Activated T-cell treated with anti-CD3 and anti-CD28 coated beads, Interleukin-2, amount 50 U/mL, for 4 hours (primary cell): ENCODE measurements around the gene GJC3. TPM values are rescaled to one million over a fixed set of nuclear protein-coding genes. Genes with fewer than 3 reads are reported as not detected.
"Not testable (repeated sequence)": the region's sequence is repeated elsewhere in the genome, so short reads cannot be mapped to it uniquely, and the experiment has no call there.

Source experiments
- ATAC-seq, 2 donors: fragments of 200-7000 bp; cut with Tn5 transposase; one replicate each; pipeline ENCODE4 v1.10.0; 2021
- DNase-seq: peaks from one replicate; pipeline ENCODE4 v3.0.0-alpha.2; 2020
- H3K27me3 Mint-ChIP-seq: one replicate; pipeline ENCODE4 v1.8.0; 2021; ENCODE audit warnings: low read depth, mixed read lengths
- H3K36me3 Mint-ChIP-seq: one replicate; pipeline ENCODE4 v1.8.0; 2022; ENCODE audit warnings: mixed read lengths; ENCODE audit not compliant: insufficient read depth
- H3K4me1 Mint-ChIP-seq: one replicate; pipeline ENCODE4 v1.8.0; 2021; ENCODE audit warnings: low read depth, mixed read lengths
- H3K4me3 Mint-ChIP-seq: one replicate; pipeline ENCODE4 v1.8.0; 2021; ENCODE audit warnings: mild to moderate bottlenecking, moderate library complexity, mixed read lengths
- H3K9me3 Mint-ChIP-seq: one replicate; pipeline ENCODE4 v1.8.0; 2021; ENCODE audit warnings: mixed read lengths
- total RNA-seq, 3 donors: library from RNA; stranded (reverse); gene quantifications; one replicate each; pipeline ENCODE4 v1.2.1, GENCODE V29; 2021

Gene GJC3
- total RNA-seq, 3 donors from 2014 or later, result 0.24 to 0.40 (median 0.29) TPM

- peaks cover 16% of the 10 kb centered on the region for H3K36me3 Mint-ChIP-seq
- no peaks in the 10 kb centered on the region for H3K27me3 Mint-ChIP-seq
- peak within 1 kb of the TSS; percentile 95 for H3K4me3 Mint-ChIP-seq
- H3K4me1 Mint-ChIP-seq, result peaks cover 48% of the 10 kb centered on the region
- H3K9me3 Mint-ChIP-seq, result no peaks in the 10 kb centered on the region
- peak; percentile 81 for DNase-seq
- peak; percentile 99 to 100 for ATAC-seq
Observed at GRCh38 chr7:99918959-99919813, 10.2 kb downstream of the GJC3 start, which contains the start of gene TRIM4. Gene TRIM4, minus strand, starts transcription at chr7:99919530. Its CDS starts 129 bp downstream, at chr7:99919401.

- ATAC-seq (no peak), DNase-seq (no peak)
- H3K27me3 Mint-ChIP-seq, result no peaks in the 10 kb centered on the region
- H3K36me3 Mint-ChIP-seq, result peaks cover 31% of the 10 kb centered on the region
- H3K4me1 Mint-ChIP-seq, result peaks cover 48% of the 10 kb centered on the region
- no peak overlapping the region for H3K4me3 Mint-ChIP-seq
- no peaks in the 10 kb centered on the region for H3K9me3 Mint-ChIP-seq
Observed at GRCh38 chr7:99910976-99911375, 18.4 kb downstream of the GJC3 start.

GRCh38 chr7:99901581-99901980 lies 27.8 kb downstream of the GJC3 start:
- Mint-ChIP-seq H3K36me3 (peaks cover 52% of the 10 kb centered on the region), H3K27me3 (no peaks in the 10 kb centered on the region), H3K9me3 (no peaks in the 10 kb centered on the region), H3K4me1 (peaks cover 4% of the 10 kb centered on the region), H3K4me3 (no peak overlapping the region)
- ATAC-seq, result no peak
- no peak for DNase-seq

DNA sequence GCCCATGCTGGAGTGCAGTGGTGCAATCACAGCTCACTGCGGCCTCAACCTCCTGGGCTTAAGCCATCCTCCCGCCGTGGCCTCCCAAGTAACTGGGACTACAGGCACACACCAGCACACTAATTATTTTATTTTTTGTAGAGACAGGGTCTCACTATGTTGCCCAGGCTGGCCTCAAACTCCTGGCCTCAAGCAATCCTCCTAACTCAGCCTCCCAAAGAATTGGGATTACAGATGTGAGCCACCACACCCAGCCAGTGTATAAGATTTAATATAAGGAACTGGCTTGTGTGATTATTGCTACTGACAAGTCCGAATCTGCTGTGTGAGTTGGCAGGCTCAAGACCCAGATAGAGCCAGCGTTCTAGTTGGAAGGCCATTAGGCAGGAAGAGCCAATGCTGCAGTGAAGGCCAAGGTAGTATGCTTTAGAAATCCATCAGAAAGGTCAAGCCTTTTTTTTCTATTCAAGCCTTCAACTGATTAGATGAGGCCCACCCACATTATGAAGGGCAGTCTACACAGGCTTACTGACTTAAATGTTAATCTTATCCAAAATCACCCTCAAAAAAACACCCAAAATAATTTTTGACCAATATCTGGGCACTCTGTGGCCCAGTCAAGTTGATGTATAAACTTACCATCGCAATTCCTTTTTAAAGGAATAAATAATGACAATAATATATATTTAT lies 29.4 kb downstream of the GJC3 start:
- ATAC-seq, result no peak
- DNase-seq, result no peak
- no peaks in the 10 kb centered on the region for H3K27me3 Mint-ChIP-seq
- no peak overlapping the region for H3K4me3 Mint-ChIP-seq
- no peaks in the 10 kb centered on the region for H3K9me3 Mint-ChIP-seq
- peaks cover 4% of the 10 kb centered on the region for H3K4me1 Mint-ChIP-seq
- peaks cover 47% of the 10 kb centered on the region for H3K36me3 Mint-ChIP-seq

- Mint-ChIP-seq H3K4me3 (no peak overlapping the region), H3K36me3 (peaks cover 44% of the 10 kb centered on the region), H3K9me3 (no peaks in the 10 kb centered on the region), H3K4me1 (peaks cover 4% of the 10 kb centered on the region), H3K27me3 (no peaks in the 10 kb centered on the region)
- DNase-seq (no peak), ATAC-seq (no peak)
Observed at GRCh38 chr7:99898836-99899235, 30.6 kb downstream of the GJC3 start.

- H3K36me3 Mint-ChIP-seq, result peaks cover 37% of the 10 kb centered on the region
- no peak for DNase-seq
- no peaks in the 10 kb centered on the region for H3K27me3 Mint-ChIP-seq
- H3K9me3 Mint-ChIP-seq, result no peaks in the 10 kb centered on the region
- ATAC-seq, result no peak
- peaks cover 4% of the 10 kb centered on the region for H3K4me1 Mint-ChIP-seq
- H3K4me3 Mint-ChIP-seq, result no peak overlapping the region
Observed at GRCh38 chr7:99898023-99898357, 31.4 kb downstream of the GJC3 start.

DNA sequence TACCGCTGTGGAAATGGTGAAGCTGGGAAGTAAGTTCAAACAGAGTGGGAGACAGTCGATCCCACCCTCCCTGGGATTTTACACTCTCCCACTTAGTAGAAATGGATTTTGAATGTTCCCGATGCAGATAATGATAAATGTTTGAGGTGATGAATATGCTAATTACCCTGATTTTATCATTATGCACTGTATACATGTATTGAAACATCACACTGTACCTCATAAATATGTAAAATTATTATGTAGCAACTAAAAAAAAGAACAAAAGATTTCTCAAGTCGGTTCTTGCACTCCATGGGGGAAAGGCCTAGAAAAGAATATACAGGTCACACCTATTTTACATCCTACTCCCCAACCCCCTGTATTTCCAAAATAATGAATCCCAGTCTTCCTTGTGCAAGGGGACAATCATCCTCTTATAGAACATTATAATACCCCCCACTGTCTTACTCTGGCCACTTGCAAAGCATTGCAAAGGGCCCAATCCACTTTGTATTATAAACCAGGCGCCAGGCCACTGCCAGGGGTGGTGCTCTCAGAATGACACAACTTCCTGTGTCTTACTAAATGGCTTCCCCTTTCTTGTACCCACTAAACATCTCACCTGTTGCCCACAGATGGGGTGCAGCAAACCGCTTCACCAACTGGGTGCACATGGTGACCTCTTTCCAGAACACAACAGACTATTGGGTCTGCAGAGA lies 31.9 kb downstream of the GJC3 start:
- DNase-seq (no peak), ATAC-seq (no peak)
- no peaks in the 10 kb centered on the region for H3K9me3 Mint-ChIP-seq
- H3K4me1 Mint-ChIP-seq, result peaks cover 4% of the 10 kb centered on the region
- H3K36me3 Mint-ChIP-seq, result peaks cover 37% of the 10 kb centered on the region
- H3K27me3 Mint-ChIP-seq, result no peaks in the 10 kb centered on the region
- no peak overlapping the region for H3K4me3 Mint-ChIP-seq

GRCh38 chr7:99894738-99895137 lies 34.7 kb downstream of the GJC3 start:
- H3K27me3 Mint-ChIP-seq, result no peaks in the 10 kb centered on the region
- H3K36me3 Mint-ChIP-seq, result peaks cover 39% of the 10 kb centered on the region
- H3K9me3 Mint-ChIP-seq, result no peaks in the 10 kb centered on the region
- ATAC-seq, result no peak
- H3K4me3 Mint-ChIP-seq, result no peak overlapping the region
- peaks cover 4% of the 10 kb centered on the region for H3K4me1 Mint-ChIP-seq
- DNase-seq, result no peak

- DNase-seq (no peak), ATAC-seq (no peak)
- H3K4me3 Mint-ChIP-seq, result no peak overlapping the region
- H3K27me3 Mint-ChIP-seq, result no peaks in the 10 kb centered on the region
- peaks cover 35% of the 10 kb centered on the region for H3K36me3 Mint-ChIP-seq
- peaks cover 4% of the 10 kb centered on the region for H3K4me1 Mint-ChIP-seq
- H3K9me3 Mint-ChIP-seq, result no peaks in the 10 kb centered on the region
Observed at GRCh38 chr7:99893280-99893679, 36.1 kb downstream of the GJC3 start.

- not testable (repeated sequence) for DNase-seq, ATAC-seq, H3K4me1 Mint-ChIP-seq, H3K27me3 Mint-ChIP-seq, H3K4me3 Mint-ChIP-seq, H3K9me3 Mint-ChIP-seq
- H3K36me3 Mint-ChIP-seq, result peaks cover 40% of the 10 kb centered on the region
Observed at GRCh38 chr7:99890348-99890747, 39.1 kb downstream of the GJC3 start.

- DNase-seq, H3K4me1 Mint-ChIP-seq, H3K27me3 Mint-ChIP-seq, H3K9me3 Mint-ChIP-seq, H3K4me3 Mint-ChIP-seq, ATAC-seq: not testable (repeated sequence)
- H3K36me3 Mint-ChIP-seq, result peaks cover 43% of the 10 kb centered on the region
Observed at GRCh38 chr7:99888366-99888765, 41.1 kb downstream of the GJC3 start.

DNA sequence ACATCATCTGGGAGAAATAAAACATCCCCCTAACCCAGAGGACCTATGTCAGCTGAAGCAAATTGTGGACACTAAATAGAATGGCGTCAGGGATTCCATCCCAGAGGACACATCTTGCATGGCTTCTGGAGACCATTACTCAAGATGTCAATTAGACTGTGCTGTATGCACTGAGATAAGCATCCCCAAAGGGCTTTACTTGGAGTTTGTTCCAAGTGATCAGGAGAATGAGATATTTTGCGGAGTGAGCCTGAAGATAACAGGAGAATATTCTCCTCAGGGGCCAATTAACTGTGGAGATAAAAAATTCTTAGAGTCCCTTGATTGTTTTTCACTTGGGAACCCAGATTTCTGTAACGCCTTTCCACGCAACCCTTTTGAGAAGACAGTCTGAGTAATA lies 48.0 kb downstream of the GJC3 start:
- Mint-ChIP-seq H3K27me3 (no peaks in the 10 kb centered on the region), H3K4me3 (no peak overlapping the region), H3K36me3 (peaks cover 12% of the 10 kb centered on the region), H3K4me1 (no peaks in the 10 kb centered on the region), H3K9me3 (peaks cover 6% of the 10 kb centered on the region)
- ATAC-seq, result no peak
- DNase-seq, result no peak

DNA sequence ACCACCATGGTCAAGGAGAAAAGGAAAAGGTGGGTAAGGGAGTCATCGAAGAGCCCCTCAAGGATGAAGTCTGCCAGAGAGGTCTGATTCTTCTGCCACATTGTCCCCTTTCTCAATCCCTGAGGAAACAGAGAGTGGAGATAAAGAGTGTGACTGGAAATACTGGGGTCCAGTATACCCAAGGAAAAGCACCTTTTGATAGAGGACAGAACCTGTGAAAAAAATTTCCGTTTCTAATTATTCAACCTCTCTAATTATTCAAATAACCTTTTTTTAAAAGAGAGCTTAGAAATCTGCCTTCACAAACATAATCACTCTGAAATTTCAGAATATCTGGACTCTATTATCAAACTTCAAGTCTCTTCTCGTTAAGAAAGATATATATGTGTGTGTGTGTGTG lies 52.5 kb downstream of the GJC3 start, which contains the start of gene OR2AE1:
Gene OR2AE1 (minus strand): TSS at position 101 of the 400 bp plus-strand sequence. CDS start 0 bp downstream, at position 101.
- Mint-ChIP-seq H3K27me3 (peaks cover 3% of the 10 kb centered on the region), H3K4me1 (no peaks in the 10 kb centered on the region), H3K36me3 (peaks cover 15% of the 10 kb centered on the region), H3K4me3 (no peak within 1 kb of the TSS), H3K9me3 (no peaks in the 10 kb centered on the region)
- ATAC-seq (no peak), DNase-seq (no peak)

- H3K36me3 Mint-ChIP-seq, result peaks cover 15% of the 10 kb centered on the region
- no peak overlapping the region for H3K4me3 Mint-ChIP-seq
- no peak for DNase-seq
- peaks cover 3% of the 10 kb centered on the region for H3K27me3 Mint-ChIP-seq
- no peaks in the 10 kb centered on the region for H3K4me1 Mint-ChIP-seq
- ATAC-seq, result no peak
- no peaks in the 10 kb centered on the region for H3K9me3 Mint-ChIP-seq
Observed at GRCh38 chr7:99876491-99876890, 52.9 kb downstream of the GJC3 start.
